Esophagus mucosa (tissue), 1 donor: ENCODE measurements around the gene NCEH1. TPM values are rescaled to one million over a fixed set of nuclear protein-coding genes. Genes with fewer than 3 reads are reported as not detected.
"Not testable (repeated sequence)": the region's sequence is repeated elsewhere in the genome, so short reads cannot be mapped to it uniquely, and the experiment has no call there.

Source experiments
- ATAC-seq: fragments of 200-7000 bp; cut with Tn5 transposase; one replicate; pipeline ENCODE4 v1.9.1; 2020
- total RNA-seq: library from RNA; stranded (reverse); gene quantifications from one replicate; pipeline ENCODE4 v1.2.4, GENCODE V29; 2023
- donor health status: DM: yes; HTN: yes; CAD: no.

Gene NCEH1
- total RNA-seq: 5.3 TPM

- ATAC-seq: peak; percentile 99
These were observed at the start of gene NCEH1 for GRCh38 chr3:172710664-172711453. Gene NCEH1, minus strand, starts transcription at chr3:172711067. Its CDS starts 83 bp downstream, at chr3:172710984.

DNA sequence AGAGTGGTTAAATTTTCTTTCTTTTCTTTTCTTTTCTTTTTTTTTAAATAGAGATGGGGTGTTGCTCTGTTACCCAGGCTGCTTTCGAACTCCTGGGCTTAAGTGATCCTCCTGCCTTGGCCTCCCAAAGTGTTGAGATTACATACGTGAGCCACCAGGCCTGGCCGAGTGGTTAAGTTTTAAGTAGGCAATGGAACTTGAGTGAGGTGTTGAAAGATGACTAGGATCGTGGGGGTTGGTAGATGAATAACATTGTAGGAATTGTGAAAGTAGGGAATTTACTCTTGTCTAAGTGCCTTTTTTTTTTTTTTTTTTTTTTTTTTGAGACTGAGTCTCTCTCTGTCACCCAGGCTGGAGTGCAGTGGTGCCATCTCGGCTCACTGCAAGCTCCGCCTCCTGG lies 49.5 kb upstream of the NCEH1 start:
- ATAC-seq: not testable (repeated sequence)

- no peak for ATAC-seq
These were observed 42.3 kb upstream of the NCEH1 start for GRCh38 chr3:172753125-172753524.

- no peak for ATAC-seq
These were observed 41.8 kb upstream of the NCEH1 start for GRCh38 chr3:172752651-172753050.

DNA sequence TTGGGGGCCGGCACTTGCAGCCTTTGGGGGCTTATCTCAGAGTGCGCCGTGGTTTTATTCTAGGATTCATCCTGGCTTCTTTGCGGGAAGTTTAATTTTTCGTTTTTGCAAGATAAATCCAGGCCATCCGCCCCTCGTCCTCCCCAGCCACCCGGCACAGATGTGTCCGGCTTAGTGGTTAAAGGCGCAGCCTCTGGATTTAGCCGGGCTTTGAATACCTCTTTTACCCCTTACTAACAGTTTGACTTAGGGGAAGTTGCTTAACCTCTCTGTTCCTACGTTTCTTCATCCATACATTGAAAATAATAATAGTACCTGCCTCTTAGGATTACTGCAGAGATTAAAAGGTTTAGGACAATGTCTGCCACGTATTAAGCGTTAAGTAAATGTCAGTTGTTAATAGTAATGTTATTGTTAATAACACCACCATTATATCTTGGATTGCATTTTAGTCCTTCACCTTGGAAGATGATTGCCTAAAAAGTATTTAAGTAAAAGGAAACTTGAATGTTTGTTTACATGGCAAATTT lies 40.4 kb upstream of the NCEH1 start:
- ATAC-seq: no peak

- peak; percentile 100 for ATAC-seq
These were observed 39.7 kb upstream of the NCEH1 start, which contains the start of gene ECT2 for GRCh38 chr3:172750368-172751174. Gene ECT2, plus strand, starts transcription at chr3:172750726. Its CDS starts 3,805 bp downstream, at chr3:172754531.

DNA sequence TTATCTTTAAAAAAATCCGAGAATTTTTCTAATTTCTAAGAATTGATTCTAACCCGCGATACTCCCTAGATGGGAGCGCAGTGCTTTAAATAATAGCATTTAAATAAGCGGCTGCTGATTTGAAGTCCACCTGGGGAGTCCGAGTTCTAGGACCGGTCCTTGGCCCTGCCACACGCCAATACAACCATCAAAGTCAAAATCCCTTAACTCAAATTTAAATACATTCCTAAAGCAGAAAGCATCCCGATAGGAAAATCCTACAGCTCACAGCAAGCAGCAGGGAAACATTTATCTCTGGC lies 39.2 kb upstream of the NCEH1 start:
- no peak for ATAC-seq

DNA sequence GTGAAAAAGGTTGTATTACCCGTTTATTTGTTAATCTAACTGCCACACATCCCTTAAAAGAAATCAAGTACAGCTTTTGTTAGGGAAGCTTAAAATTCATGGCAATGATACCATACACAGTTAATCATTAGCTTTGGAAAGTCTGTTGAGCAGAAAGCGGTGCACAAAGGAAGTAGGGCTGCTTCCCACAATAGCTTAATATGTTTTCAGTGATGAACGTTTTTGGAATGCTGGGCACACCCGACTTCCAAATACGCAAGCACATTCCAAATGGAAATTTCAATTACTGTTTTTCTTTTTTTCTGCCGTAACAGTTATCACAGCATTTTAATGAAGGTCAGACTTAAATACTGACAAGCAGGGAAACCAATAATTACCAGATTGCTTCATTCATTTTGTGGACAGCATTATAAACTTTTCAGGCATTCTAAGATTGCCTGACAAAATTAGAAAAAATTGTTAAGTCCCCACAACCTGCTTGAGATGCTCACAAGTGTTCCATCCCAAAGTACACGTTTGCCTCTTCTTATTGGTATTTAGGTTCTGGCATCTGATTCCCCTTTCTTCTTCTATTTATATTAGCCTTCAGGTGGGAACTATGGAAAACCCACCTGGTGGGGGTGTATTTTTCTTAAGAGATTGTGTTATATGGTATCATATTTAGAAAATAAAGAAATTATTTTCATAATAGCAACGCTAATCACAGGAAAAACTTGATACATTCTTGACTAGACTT lies 38.5 kb upstream of the NCEH1 start:
- peak; percentile 42 for ATAC-seq

GRCh38 chr3:172746475-172746874 lies 35.6 kb upstream of the NCEH1 start:
- no peak for ATAC-seq

GRCh38 chr3:172739462-172739861 lies 28.6 kb upstream of the NCEH1 start:
- ATAC-seq: no peak

- no peak for ATAC-seq
These were observed 24.1 kb upstream of the NCEH1 start for GRCh38 chr3:172735014-172735413.

DNA sequence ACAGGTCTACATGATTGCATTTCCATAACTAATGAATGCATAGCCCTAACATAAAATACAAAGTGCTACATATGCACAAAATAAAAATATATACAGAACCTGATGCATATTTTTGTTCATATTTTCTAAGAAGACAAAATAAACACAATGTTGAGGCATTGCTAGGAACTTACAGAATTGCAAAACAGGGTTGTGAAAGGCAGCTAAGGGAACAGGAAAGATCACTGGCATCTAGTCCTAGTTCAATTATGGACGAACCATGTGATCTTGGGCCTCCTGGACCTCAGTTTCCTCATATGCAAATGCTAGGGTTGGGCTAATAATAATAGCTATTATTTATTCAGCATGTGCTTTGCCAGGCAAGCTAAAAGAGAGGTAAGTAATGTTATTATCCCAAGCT lies 15.5 kb upstream of the NCEH1 start:
- no peak for ATAC-seq

DNA sequence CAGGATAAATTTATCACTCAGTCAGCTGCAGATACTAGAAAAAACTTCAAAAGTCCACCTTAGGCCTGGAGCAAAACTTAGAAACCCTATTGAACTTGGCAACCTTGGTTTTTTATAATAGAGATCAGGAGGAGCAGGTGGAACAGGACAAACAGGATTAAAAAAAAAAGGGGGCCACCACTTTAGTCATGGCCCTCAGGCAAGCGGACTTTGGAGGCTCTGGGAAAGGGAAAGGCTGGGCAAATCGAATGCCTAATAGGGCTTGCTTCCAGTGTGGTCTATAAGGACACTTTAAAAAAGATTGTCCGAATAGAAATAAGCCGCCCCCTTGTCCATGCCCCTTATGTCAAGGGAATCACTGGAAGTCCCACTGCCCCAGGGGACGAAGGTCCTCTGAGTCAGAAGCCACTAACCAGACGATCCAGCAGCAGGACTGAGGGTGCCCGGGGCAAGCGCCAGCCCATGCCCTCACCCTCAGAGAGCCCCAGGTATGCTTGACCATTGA lies 11.7 kb upstream of the NCEH1 start:
- ATAC-seq: not testable (repeated sequence)

- peak; percentile 41 for ATAC-seq
These were observed 6.7 kb upstream of the NCEH1 start for GRCh38 chr3:172717493-172718088.

DNA sequence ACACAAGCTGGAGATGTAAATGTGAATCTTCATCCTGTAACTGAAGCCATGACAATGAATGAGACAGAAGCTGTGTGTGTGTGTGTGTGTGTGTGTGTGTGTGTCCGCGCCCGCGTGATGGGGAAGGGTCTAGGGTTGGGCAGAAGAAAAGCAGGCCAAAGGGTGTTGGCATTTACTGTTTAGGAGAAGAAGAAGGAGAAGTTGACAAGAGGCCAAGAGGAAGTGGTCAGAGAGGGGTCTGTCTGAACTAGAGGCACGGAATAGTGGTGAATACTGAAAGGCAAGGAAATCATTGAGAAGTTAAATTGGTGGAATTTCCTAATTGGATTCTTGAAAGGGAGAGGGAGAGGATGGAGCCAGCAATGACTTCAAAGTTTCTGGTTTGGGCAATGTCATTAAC lies 5.6 kb upstream of the NCEH1 start:
- no peak for ATAC-seq

GRCh38 chr3:172713316-172713715 lies 2.4 kb upstream of the NCEH1 start:
- ATAC-seq: no peak

GRCh38 chr3:172711454-172711795 lies 558 bp upstream of the NCEH1 start:
- ATAC-seq: peak; percentile 8

DNA sequence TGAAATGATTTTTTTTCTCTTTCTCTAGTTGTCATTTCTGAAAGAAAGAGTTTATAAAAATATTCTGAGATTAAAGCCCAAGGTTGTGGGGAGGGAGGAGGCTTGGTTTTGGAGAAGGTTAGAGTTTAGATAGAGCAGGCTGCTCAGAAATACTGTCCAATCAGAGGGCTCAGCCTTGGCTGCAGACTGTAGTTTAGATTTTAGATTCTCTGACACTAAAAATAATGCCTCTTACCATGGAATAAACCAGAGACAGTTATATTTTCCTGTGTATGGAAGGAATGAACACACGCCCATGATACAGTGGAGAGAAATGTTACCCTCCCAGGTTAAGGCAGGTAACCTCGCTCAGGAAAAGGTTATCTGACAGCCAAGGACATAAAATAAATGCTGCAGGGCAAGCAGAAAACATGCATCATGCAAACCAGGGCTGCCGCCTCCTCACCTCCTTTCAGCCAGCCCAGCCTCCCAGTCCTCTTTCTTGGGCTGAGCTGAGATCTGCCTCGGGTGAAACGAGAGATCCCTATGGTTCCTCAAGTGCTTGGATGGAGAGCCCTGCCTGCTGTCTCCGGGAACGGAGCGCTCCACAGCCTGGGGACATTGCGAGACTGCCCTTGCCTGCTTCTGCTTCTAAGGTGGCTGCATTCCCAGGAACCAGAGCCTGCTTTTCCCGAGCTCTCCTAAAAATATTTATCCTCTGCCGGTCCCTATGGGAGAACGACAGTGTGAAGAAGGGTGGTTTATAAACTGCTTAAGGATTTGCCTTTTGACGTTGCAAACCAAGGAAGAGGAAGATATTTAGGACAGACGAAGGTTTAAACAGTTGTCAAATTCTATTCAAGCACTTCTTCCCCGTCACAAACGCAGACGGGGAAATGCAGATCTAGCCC lies 848 bp downstream of the NCEH1 start:
- ATAC-seq: peak; percentile 42

DNA sequence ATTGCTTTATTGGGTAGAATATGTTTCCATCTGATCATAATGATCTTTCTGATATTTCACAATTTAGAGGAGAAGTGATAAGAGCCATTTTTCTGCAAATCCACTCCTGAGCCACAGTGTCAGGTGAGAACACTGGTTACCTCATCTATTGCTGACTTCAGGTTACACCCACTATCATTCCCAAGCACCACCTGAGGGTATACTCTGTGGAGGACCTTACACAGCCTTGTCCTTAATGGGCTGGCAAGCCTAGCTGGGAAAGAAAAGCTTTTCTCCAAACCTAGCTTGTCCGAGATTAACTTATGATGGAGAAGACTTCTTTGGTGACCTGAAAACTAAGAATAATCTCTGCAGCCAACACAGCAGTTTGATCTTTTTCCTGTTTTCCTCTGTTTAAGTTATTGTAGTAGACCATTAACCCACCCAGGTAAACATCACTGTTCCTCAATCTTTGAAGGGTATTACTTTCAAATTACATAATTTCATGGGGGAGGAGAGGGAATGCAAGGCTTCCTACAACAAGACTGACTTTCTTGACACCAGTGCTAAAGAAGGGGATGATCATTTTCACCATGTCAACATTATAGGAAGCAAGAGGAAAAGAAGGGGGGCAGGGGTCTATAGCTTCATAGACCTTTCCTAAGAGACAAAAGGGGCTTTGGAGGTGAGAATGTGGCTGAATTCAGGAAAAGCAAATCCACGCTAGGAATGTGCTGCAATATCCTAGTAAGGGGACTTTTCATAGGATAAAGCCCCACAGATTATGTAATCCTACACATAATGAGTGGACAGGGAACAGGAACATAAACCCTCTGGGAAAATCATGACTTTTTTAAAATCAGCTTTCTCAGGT lies 1.7 kb downstream of the NCEH1 start:
- ATAC-seq: no peak

DNA sequence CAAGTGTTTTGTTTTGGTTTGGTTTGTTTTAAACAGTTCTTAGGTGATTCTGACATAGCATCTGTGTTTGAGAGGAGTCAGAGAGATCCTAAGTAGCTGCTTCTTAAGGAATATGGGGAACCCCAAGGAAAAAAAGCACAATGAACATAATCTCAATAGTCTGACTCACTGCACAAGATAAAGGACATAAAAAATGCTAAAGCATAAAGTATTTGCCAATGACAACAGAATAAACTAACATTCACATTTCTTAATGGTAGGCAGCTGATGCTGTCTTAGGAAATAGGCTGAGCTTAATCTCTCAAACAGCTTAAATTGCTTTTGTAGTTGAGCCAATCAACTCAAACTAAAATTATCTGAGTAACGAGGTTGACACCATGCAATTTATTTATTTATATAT lies 2.9 kb downstream of the NCEH1 start:
- no peak for ATAC-seq
